Rectal smooth muscle tissue (tissue), 1 donor: ENCODE data around the gene DENND1C.

Experiments
- H3K27ac ChIP-seq: one replicate; pipeline ENCODE4 v1.7.0; 2013; ENCODE audit warnings: low read depth, low read length, inconsistent platforms
- H3K27me3 ChIP-seq: one replicate; pipeline ENCODE4 v1.7.0; 2013; ENCODE audit warnings: low read length; ENCODE audit not compliant: control insufficient read depth, insufficient read depth
- H3K36me3 ChIP-seq: one replicate; pipeline ENCODE4 v1.7.0; 2013; ENCODE audit warnings: low read length; ENCODE audit not compliant: control insufficient read depth, insufficient read depth
- H3K4me1 ChIP-seq: one replicate; pipeline ENCODE4 v1.7.0; 2013; ENCODE audit warnings: low read length; ENCODE audit not compliant: control insufficient read depth, insufficient read depth
- H3K4me3 ChIP-seq: one replicate; pipeline ENCODE4 v1.7.0; 2013; ENCODE audit warnings: low read length
- H3K9ac ChIP-seq: one replicate; pipeline ENCODE4 v1.7.0; 2013; ENCODE audit warnings: low read length

DENND1C gene

DNA sequence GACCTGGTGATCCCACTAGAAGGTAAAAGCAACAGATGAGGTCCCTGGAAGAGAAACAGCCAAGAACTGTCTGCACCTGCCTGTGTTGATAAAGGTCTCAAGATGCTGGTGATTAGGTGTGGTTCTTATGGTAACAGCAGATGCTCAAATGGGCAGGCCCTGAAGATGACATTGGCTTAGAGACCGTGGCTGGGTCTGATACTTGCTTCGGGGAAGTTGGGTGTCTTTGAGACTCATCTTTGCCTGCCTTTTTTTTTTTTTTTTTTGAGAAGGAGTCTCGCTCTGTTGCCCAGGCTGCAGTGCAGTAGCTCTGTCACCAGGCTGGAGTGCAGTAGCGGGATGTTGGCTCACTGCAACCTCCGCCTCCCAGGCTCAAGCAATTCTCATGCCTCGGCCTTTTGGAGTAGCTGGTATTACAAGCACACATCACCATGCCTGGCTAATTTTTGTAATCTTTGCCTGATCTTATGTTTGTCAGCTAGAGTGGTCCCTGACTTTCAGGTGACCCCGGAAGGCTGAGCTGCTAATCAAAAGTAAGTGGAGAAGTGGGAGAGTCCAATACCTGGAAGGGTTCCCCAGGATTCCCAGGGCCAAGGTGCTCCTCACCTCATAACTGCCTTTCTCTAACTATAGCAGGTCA is 29.9 kb downstream of the DENND1C start:
- Histone ChIP-seq H3K4me3 (no peak overlapping the region), H3K9ac (no peak overlapping the region), H3K36me3 (peaks cover 27% of the 10 kb centered on the region), H3K4me1 (no peaks in the 10 kb centered on the region), H3K27ac (no peak overlapping the region), H3K27me3 (no peaks in the 10 kb centered on the region)

- no peak overlapping the region for H3K9ac ChIP-seq
- H3K27me3 ChIP-seq = no peaks in the 10 kb centered on the region
- H3K27ac ChIP-seq = no peak overlapping the region
- no peaks in the 10 kb centered on the region for H3K4me1 ChIP-seq
- H3K36me3 ChIP-seq = peaks cover 22% of the 10 kb centered on the region
- no peak overlapping the region for H3K4me3 ChIP-seq
Measured at GRCh38 chr19:6450166-6450565, 31.4 kb downstream of the DENND1C start.

DNA sequence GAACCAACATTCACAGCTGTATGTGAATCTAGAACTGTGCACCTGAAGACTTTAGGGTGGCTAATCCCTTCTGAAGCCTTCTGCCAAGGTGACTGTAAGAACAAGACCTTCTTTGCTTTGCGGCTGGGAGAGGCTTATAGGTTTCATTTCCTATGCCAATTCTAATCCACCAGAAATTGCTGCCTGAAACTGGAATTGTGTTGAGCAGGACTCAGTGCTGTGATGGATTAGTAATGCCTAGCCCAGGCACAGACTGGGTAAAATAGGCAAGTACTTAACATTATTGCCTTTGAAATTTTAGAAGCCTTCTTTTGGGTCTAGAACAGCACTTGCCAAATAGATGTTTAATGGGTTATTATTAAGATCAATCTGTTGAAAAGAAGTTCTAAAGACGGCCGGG is 33.5 kb downstream of the DENND1C start:
- Histone ChIP-seq H3K27me3 (no peaks in the 10 kb centered on the region), H3K9ac (no peak overlapping the region), H3K4me1 (no peaks in the 10 kb centered on the region), H3K27ac (no peak overlapping the region), H3K4me3 (no peak overlapping the region), H3K36me3 (peaks cover 9% of the 10 kb centered on the region)

- H3K4me1 ChIP-seq = no peaks in the 10 kb centered on the region
- H3K4me3 ChIP-seq = no peak overlapping the region
- H3K27ac ChIP-seq = no peak overlapping the region
- peaks cover 6% of the 10 kb centered on the region for H3K36me3 ChIP-seq
- H3K9ac ChIP-seq = no peak overlapping the region
- H3K27me3 ChIP-seq = no peaks in the 10 kb centered on the region
Measured at GRCh38 chr19:6446452-6446851, 35.1 kb downstream of the DENND1C start.

DNA sequence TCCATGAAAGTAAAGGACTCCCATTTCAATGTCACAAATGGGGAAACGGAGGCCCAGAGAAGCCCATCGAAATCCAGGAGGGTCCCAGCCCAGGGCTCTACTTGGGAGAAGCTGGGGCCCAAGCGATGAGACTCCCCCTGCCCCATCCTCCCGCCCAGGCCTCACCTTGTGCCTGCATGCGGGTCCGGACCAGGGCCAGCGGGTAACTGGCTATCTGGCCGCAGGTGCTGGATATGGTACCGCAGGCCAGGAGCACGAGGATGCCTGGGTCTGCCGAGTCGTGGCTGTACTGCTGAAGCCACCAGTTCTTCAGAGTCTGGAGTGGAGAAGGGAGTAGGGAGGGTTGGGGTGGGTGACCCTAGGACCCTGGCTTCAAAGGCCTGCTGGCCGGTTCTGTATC is 37.6 kb downstream of the DENND1C start:
- no peak overlapping the region for H3K27ac ChIP-seq
- H3K27me3 ChIP-seq = no peaks in the 10 kb centered on the region
- no peak overlapping the region for H3K4me3 ChIP-seq
- H3K9ac ChIP-seq = no peak overlapping the region
- H3K36me3 ChIP-seq = peaks cover 2% of the 10 kb centered on the region
- H3K4me1 ChIP-seq = no peaks in the 10 kb centered on the region

- peaks cover 2% of the 10 kb centered on the region for H3K36me3 ChIP-seq
- no peaks in the 10 kb centered on the region for H3K4me1 ChIP-seq
Measured at GRCh38 chr19:6442087-6442688, 39.4 kb downstream of the DENND1C start.

DNA sequence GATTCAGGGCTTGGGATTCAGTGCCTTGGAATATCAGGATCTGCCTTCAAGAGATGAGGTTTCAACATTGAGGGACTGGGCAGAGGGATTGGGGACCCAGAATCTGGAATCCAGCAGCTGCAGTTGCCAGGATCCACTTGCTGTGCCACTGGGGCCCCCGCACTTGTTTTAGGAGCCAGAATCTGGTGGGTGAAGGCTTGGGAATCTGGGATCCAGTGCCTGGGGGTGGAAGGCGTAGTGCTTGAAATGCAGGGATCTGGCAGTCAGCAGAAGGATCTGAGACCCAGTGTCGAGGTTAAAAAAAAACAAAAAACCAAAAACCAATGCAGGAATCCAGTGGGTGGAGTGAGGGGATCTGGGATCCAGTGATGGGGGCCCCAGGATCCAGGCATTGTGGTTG is 40.7 kb downstream of the DENND1C start:
- Histone ChIP-seq H3K36me3 (peaks cover 2% of the 10 kb centered on the region), H3K4me3 (no peak overlapping the region), H3K27ac (no peak overlapping the region), H3K9ac (no peak overlapping the region), H3K27me3 (no peaks in the 10 kb centered on the region), H3K4me1 (no peaks in the 10 kb centered on the region)

More at GRCh38 chr19:6442087-6442688, 39.4 kb downstream of the DENND1C start:
- H3K9ac ChIP-seq = no peak overlapping the region
- H3K27me3 ChIP-seq = no peaks in the 10 kb centered on the region
- H3K4me3 ChIP-seq = no peak overlapping the region
- H3K27ac ChIP-seq = no peak overlapping the region

GRCh38 chr19:6439743-6440142 is 41.8 kb downstream of the DENND1C start:
- Histone ChIP-seq H3K4me1 (no peaks in the 10 kb centered on the region), H3K36me3 (peaks cover 2% of the 10 kb centered on the region), H3K27me3 (no peaks in the 10 kb centered on the region), H3K27ac (no peak overlapping the region), H3K4me3 (no peak overlapping the region), H3K9ac (no peak overlapping the region)

DNA sequence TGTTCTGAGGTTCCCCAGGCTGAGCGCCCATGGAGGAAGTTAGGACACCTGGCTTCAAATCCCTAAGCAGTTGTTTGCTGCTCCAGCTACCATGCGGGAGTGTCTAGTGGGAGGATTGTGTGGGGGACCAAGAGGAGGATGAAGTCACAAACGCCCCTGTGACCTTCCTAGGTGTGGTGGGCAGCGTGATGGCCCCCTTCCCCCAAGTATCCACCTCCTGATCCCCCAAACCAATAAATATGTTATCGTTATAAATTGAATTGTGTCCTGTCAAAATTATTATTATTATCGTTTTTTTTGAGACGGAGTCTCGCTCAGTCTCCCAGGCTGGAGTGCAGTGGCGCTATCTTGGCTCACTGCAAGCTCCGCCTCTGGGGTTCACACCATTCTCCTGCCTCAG is 47.9 kb downstream of the DENND1C start, which contains the start of gene SLC25A41:
Gene SLC25A41 (minus strand): TSS at position 101 of the 400 bp plus-strand sequence. CDS start 70 bp downstream, at position 31.
- no peaks in the 10 kb centered on the region for H3K4me1 ChIP-seq
- no peak within 1 kb of the TSS for H3K27ac ChIP-seq
- H3K4me3 ChIP-seq = no peak within 1 kb of the TSS
- H3K36me3 ChIP-seq = no peaks in the 10 kb centered on the region
- no peak within 1 kb of the TSS for H3K9ac ChIP-seq
- no peaks in the 10 kb centered on the region for H3K27me3 ChIP-seq

GRCh38 chr19:6433165-6433564 is 48.4 kb downstream of the DENND1C start:
- Histone ChIP-seq H3K36me3 (no peaks in the 10 kb centered on the region), H3K27me3 (no peaks in the 10 kb centered on the region), H3K9ac (no peak overlapping the region), H3K27ac (no peak overlapping the region), H3K4me3 (no peak overlapping the region), H3K4me1 (no peaks in the 10 kb centered on the region)

GRCh38 chr19:6431891-6432290 is 49.7 kb downstream of the DENND1C start:
- H3K27me3 ChIP-seq = no peaks in the 10 kb centered on the region
- no peak overlapping the region for H3K4me3 ChIP-seq
- H3K4me1 ChIP-seq = no peaks in the 10 kb centered on the region
- no peak overlapping the region for H3K27ac ChIP-seq
- no peaks in the 10 kb centered on the region for H3K36me3 ChIP-seq
- no peak overlapping the region for H3K9ac ChIP-seq

DNA sequence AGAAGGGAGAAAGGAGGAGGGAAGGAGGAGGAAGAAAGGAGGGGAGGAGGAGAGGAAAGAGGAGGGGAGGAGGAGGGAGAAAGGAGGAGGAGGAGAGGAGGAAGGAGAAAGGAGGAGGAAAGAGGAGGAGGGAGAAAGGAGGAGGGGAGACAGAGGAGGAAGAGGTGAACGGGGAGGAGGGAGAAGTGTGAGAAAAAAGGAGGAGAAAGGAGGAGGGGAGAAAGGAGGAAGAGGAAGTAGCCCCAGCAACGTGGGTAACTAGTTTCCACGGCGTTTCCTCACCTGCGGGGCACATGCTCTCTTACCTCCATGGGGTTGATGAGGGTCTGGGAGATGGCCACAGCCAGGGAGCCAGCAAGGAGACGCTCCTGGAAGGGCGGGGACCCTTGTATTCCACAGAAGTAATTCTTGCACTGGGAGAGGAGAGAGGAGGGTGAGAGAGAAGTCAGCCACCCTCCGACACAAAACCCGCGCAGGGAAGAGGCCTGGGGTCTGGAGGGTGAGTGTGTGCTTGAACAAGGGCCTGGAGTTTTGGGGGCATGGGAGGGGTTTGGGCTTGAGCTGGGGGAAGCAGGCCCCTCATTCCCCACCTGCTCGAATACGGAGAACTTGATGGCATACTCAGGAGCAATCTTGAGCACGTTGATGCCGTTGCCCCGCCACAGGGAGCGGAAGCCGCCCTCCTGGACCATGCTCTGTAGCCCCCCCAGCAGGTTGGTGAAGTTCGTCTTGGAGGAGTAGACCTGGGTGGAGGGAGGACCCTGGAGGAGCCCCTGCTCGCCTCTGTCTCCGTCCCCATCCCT is 52.0 kb downstream of the DENND1C start:
- no peak overlapping the region for H3K27ac ChIP-seq

More for the DNA sequence above, 52.0 kb downstream of the DENND1C start:
- no peak overlapping the region for H3K9ac ChIP-seq
- H3K4me3 ChIP-seq = no peak overlapping the region
- H3K27me3 ChIP-seq = no peaks in the 10 kb centered on the region
- H3K36me3 ChIP-seq = no peaks in the 10 kb centered on the region
- H3K4me1 ChIP-seq = no peaks in the 10 kb centered on the region
